Astrocyte (in vitro differentiated cells and primary cell): Measurements from ENCODE around the gene RPS6KA1. TPM values are rescaled to one million over a fixed set of nuclear protein-coding genes. Genes with fewer than 3 reads are reported as not detected.
"Not testable (repeated sequence)": the region's sequence is repeated elsewhere in the genome, so short reads cannot be mapped to it uniquely, and the experiment has no call there.

Experiments
- DNase-seq: peaks from one replicate; pipeline ENCODE4 v3.0.0-alpha.2; 2010; ENCODE audit warnings: low read depth
- FAIRE-seq: peaks from 2 replicates; lab custom pipeline; 2011; peaks lifted over from hg19 to GRCh38; lab: Jason Lieb, UNC
- H2AFZ ChIP-seq: 2 replicates; pipeline ENCODE4 v1.6.0; 2012; ENCODE audit warnings: low read depth, low read length, inconsistent platforms
- H3K27ac ChIP-seq: 2 replicates; pipeline ENCODE4 v1.5.1; 2011; ENCODE audit warnings: low read depth, low read length, inconsistent platforms
- H3K27me3 ChIP-seq: 2 replicates; pipeline ENCODE4 v1.6.0; 2011; ENCODE audit warnings: low read length, inconsistent platforms; ENCODE audit not compliant: insufficient read depth
- H3K36me3 ChIP-seq: 2 replicates; pipeline ENCODE4 v1.5.1; 2011; ENCODE audit warnings: low read length, inconsistent platforms; ENCODE audit not compliant: insufficient read depth
- H3K4me1 ChIP-seq: 2 replicates; pipeline ENCODE4 v1.5.1; 2011; ENCODE audit warnings: low read length, inconsistent platforms; ENCODE audit not compliant: insufficient read depth
- H3K4me2 ChIP-seq: 2 replicates; pipeline ENCODE4 v1.6.0; 2012; ENCODE audit warnings: low read length, inconsistent platforms
- H3K4me3 ChIP-seq: 2 replicates; pipeline ENCODE4 v1.5.1; 2011; ENCODE audit warnings: low read depth, mild to moderate bottlenecking, low read length, inconsistent platforms; ENCODE audit not compliant: insufficient read depth
- H3K79me2 ChIP-seq: 2 replicates; pipeline ENCODE4 v1.6.0; 2012; ENCODE audit warnings: mild to moderate bottlenecking, low read length, inconsistent platforms; ENCODE audit not compliant: insufficient read depth
- H3K9ac ChIP-seq: 2 replicates; pipeline ENCODE4 v1.6.0; 2012; ENCODE audit warnings: mild to moderate bottlenecking, low read length, inconsistent platforms
- H3K9me3 ChIP-seq: 2 replicates; pipeline ENCODE4 v1.5.1; 2012; ENCODE audit warnings: low read depth, mild to moderate bottlenecking, low read length, inconsistent platforms; ENCODE audit not compliant: insufficient read depth
- H4K20me1 ChIP-seq: 2 replicates; pipeline ENCODE4 v1.6.0; 2012; ENCODE audit warnings: low read length, inconsistent platforms; ENCODE audit not compliant: insufficient read depth
- H3K27ac Mint-ChIP-seq: one replicate; pipeline ENCODE4 v1.8.0; 2021; ENCODE audit warnings: mild to moderate bottlenecking, mixed read lengths; ENCODE audit not compliant: unreplicated experiment
- H3K27me3 Mint-ChIP-seq: one replicate; pipeline ENCODE4 v1.8.0; 2021; ENCODE audit warnings: low read depth, mixed read lengths; ENCODE audit not compliant: unreplicated experiment
- H3K36me3 Mint-ChIP-seq: one replicate; pipeline ENCODE4 v1.8.0; 2021; ENCODE audit warnings: low read depth, mixed read lengths; ENCODE audit not compliant: unreplicated experiment
- H3K4me1 Mint-ChIP-seq: one replicate; pipeline ENCODE4 v1.8.0; 2021; ENCODE audit warnings: low read depth, mixed read lengths; ENCODE audit not compliant: unreplicated experiment
- H3K4me3 Mint-ChIP-seq: one replicate; pipeline ENCODE4 v1.8.0; 2021; ENCODE audit warnings: mild to moderate bottlenecking, moderate library complexity, mixed read lengths; ENCODE audit not compliant: unreplicated experiment
- H3K9me3 Mint-ChIP-seq: one replicate; pipeline ENCODE4 v1.8.0; 2021; ENCODE audit warnings: mild to moderate bottlenecking, mixed read lengths; ENCODE audit not compliant: unreplicated experiment
- CTCF ChIP-seq: IDR thresholded peaks from 2 replicates; pipeline ENCODE4 v1.5.1; 2011; ENCODE audit warnings: low read depth, mild to moderate bottlenecking, inconsistent platforms, low read length, moderate library complexity; ENCODE audit not compliant: insufficient read depth
- EZH2 ChIP-seq: IDR thresholded peaks from 2 replicates; pipeline ENCODE4 v1.6.1; 2012; ENCODE audit warnings: mild to moderate bottlenecking, low read length, inconsistent platforms; ENCODE audit not compliant: insufficient read depth
- total RNA-seq: library from RNA; stranded (reverse); gene quantifications from 2 replicates; pipeline ENCODE4 v1.2.1, GENCODE V29; 2021

The RPS6KA1 gene
- total RNA-seq, 1 donor from 2014 or later, result 11.8 TPM

- not testable (repeated sequence) for H3K27ac Mint-ChIP-seq, H3K36me3 ChIP-seq, H3K79me2 ChIP-seq, H3K36me3 Mint-ChIP-seq, H3K4me1 ChIP-seq, H3K9me3 Mint-ChIP-seq, H3K9me3 ChIP-seq, H3K9ac ChIP-seq, H3K27ac ChIP-seq, H3K4me2 ChIP-seq, H3K4me1 Mint-ChIP-seq, H3K4me3 ChIP-seq, H3K27me3 Mint-ChIP-seq, FAIRE-seq, H4K20me1 ChIP-seq, H3K4me3 Mint-ChIP-seq, DNase-seq, H2AFZ ChIP-seq
- peaks cover 10% of the 10 kb centered on the region for H3K27me3 ChIP-seq
These were observed 13.7 kb upstream of the RPS6KA1 start for GRCh38 chr1:26515836-26516235.

GRCh38 chr1:26516987-26517765 is 12.4 kb upstream of the RPS6KA1 start:
- no peaks in the 10 kb centered on the region for H3K4me1 ChIP-seq
- no peak overlapping the region for H3K27ac ChIP-seq
- no peaks in the 10 kb centered on the region for H3K9me3 ChIP-seq
- H3K4me3 ChIP-seq, result no peak overlapping the region
- Mint-ChIP-seq H3K4me1 (no peaks in the 10 kb centered on the region), H3K36me3 (peaks cover 2% of the 10 kb centered on the region), H3K4me3 (no peak overlapping the region), H3K27me3 (peaks cover 16% of the 10 kb centered on the region), H3K9me3 (peaks cover 4% of the 10 kb centered on the region), H3K27ac (no peak overlapping the region)
- H3K36me3 ChIP-seq, result no peaks in the 10 kb centered on the region
- H3K9ac ChIP-seq, result no peak overlapping the region
- FAIRE-seq (no peak), DNase-seq (no peak)
- H2AFZ ChIP-seq, result no peak overlapping the region
- H3K27me3 ChIP-seq, result peaks cover 14% of the 10 kb centered on the region
- TF ChIP-seq EZH2 (no peak), CTCF (no peak)
- no peak overlapping the region for H3K4me2 ChIP-seq
- no peaks in the 10 kb centered on the region for H3K79me2 ChIP-seq
- H4K20me1 ChIP-seq, result no peaks in the 10 kb centered on the region

GRCh38 chr1:26517766-26518049 is 11.9 kb upstream of the RPS6KA1 start:
- Histone ChIP-seq H3K9me3 (no peaks in the 10 kb centered on the region), H3K79me2 (no peaks in the 10 kb centered on the region), H2AFZ (no peak overlapping the region), H3K4me2 (no peak overlapping the region), H3K27me3 (peaks cover 14% of the 10 kb centered on the region), H3K4me3 (no peak overlapping the region), H3K36me3 (no peaks in the 10 kb centered on the region), H3K9ac (no peak overlapping the region), H3K4me1 (no peaks in the 10 kb centered on the region), H3K27ac (no peak overlapping the region), H4K20me1 (no peaks in the 10 kb centered on the region)
- H3K9me3 Mint-ChIP-seq, result peaks cover 2% of the 10 kb centered on the region
- FAIRE-seq, result no peak
- TF ChIP-seq EZH2 (no peak), CTCF (no peak)
- H3K36me3 Mint-ChIP-seq, result no peaks in the 10 kb centered on the region
- H3K4me3 Mint-ChIP-seq, result no peak overlapping the region
- no peak overlapping the region for H3K27ac Mint-ChIP-seq
- no peaks in the 10 kb centered on the region for H3K4me1 Mint-ChIP-seq
- peaks cover 16% of the 10 kb centered on the region for H3K27me3 Mint-ChIP-seq
- DNase-seq, result no peak
